Endothelial cell of umbilical vein (primary cell): ENCODE data around the gene ANGPTL5. TPM values are rescaled to one million over a fixed set of nuclear protein-coding genes. Genes with fewer than 3 reads are reported as not detected.

Experiments used
- BruUV-seq: library from RNA; stranded (reverse); fragments of 400-500 nt; replicated peaks from 2 replicates; lab custom pipeline; 2021; lab: Mats Ljungman, UMichigan
- CTCF ChIA-PET: fragments of 300-600, 350-600 bp; sonication (Branson Sonifier 250); formaldehyde crosslinking; loops from one replicate; lab custom pipeline; 2021; ENCODE audit warnings: antibody characterized with exemption, inconsistent platforms; lab: Charles Lee
- POLR2A ChIA-PET: fragments of 300-600, 350-600 bp; sonication (Branson Sonifier 250); formaldehyde crosslinking; loops from one replicate; lab custom pipeline; 2021; ENCODE audit warnings: antibody characterized with exemption, inconsistent platforms; lab: Charles Lee
- DNase-seq: peaks from one replicate; pipeline ENCODE4 v3.0.0-alpha.2; 2011; ENCODE audit warnings: low read depth, low spot score
- FAIRE-seq: peaks from 2 replicates; lab custom pipeline; 2011; peaks lifted over from hg19 to GRCh38; lab: Jason Lieb, UNC
- H2AFZ ChIP-seq: 2 replicates; pipeline ENCODE4 v1.6.0; 2012; ENCODE audit warnings: low read depth, low read length, control low read depth, inconsistent platforms
- H3K27ac ChIP-seq: 2 replicates; pipeline ENCODE4 v1.5.1; 2011; ENCODE audit warnings: low read depth, mild to moderate bottlenecking, control low read depth, low read length, moderate library complexity; ENCODE audit not compliant: insufficient read depth
- H3K27me3 ChIP-seq, 2 experiments: 2 replicates each; pipeline versions ENCODE4 v1.6.0 to v1.6.1; 2011; ENCODE audit warnings: low read length in 2 of 2, mixed read lengths in 1 of 2; ENCODE audit not compliant: control insufficient read depth in 2 of 2, insufficient read depth in 2 of 2
- H3K36me3 ChIP-seq, 2 experiments: 2 replicates in 1 of 2; 3 replicates in 1 of 2; pipeline ENCODE4 v1.5.1; 2011; ENCODE audit warnings: low read length in 2 of 2, mild to moderate bottlenecking in 1 of 2, moderate library complexity in 1 of 2; ENCODE audit not compliant: control insufficient read depth in 2 of 2, insufficient read depth in 2 of 2; ENCODE audit errors: extremely low read depth in 1 of 2
- H3K4me1 ChIP-seq: 3 replicates; pipeline ENCODE4 v1.5.1; 2011; ENCODE audit warnings: mild to moderate bottlenecking, low read length; ENCODE audit not compliant: control insufficient read depth, insufficient read depth; ENCODE audit errors: extremely low read depth
- H3K4me2 ChIP-seq: 2 replicates; pipeline ENCODE4 v1.6.1; 2011; ENCODE audit warnings: low read length, control low read depth, mixed read lengths; ENCODE audit not compliant: insufficient read depth
- H3K4me3 ChIP-seq, 3 experiments: fragments of 200-600 bp in 1 of 3; sonication (generic), shearing (Covaris generic) in 1 of 3; replicated peaks in 1 of 3; 2 replicates each; pipeline ENCODE4 v1.5.1; 2011 to 2016; ENCODE audit warnings: control low read depth in 3 of 3, low read length in 3 of 3, mild to moderate bottlenecking in 2 of 3, inconsistent platforms in 1 of 3, low read depth in 1 of 3, moderate library complexity in 1 of 3; ENCODE audit not compliant: insufficient read depth in 1 of 3
- H3K79me2 ChIP-seq: 2 replicates; pipeline ENCODE4 v1.6.0; 2012; ENCODE audit warnings: low read length, inconsistent platforms; ENCODE audit not compliant: control insufficient read depth, insufficient read depth
- H3K9ac ChIP-seq: replicated peaks from 2 replicates; pipeline ENCODE3; 2011; ENCODE audit warnings: low read length, control low read depth; ENCODE audit not compliant: insufficient read depth; ENCODE audit errors: extremely low read depth
- H3K9me1 ChIP-seq: replicated peaks from 3 replicates; pipeline ENCODE4 v1.6.0; 2011; ENCODE audit warnings: mild to moderate bottlenecking, low read length; ENCODE audit not compliant: control insufficient read depth, insufficient read depth; ENCODE audit errors: extremely low read depth
- H3K9me3 ChIP-seq: replicated peaks from 2 replicates; pipeline ENCODE4 v1.5.1; 2012; ENCODE audit warnings: low read length, inconsistent platforms; ENCODE audit not compliant: control insufficient read depth, insufficient read depth
- H4K20me1 ChIP-seq: replicated peaks from 2 replicates; pipeline ENCODE3; 2011; ENCODE audit warnings: mild to moderate bottlenecking, low read length; ENCODE audit not compliant: control insufficient read depth, insufficient read depth; ENCODE audit errors: extremely low read depth
- EZH2 ChIP-seq: IDR thresholded peaks from 2 replicates; pipeline ENCODE4 v1.6.1; 2012; ENCODE audit warnings: borderline replicate concordance, low read depth, mild to moderate bottlenecking, moderate library complexity, low read length, inconsistent platforms; ENCODE audit not compliant: severe bottlenecking
- FOS ChIP-seq: IDR thresholded peaks from 2 replicates; pipeline ENCODE4 v1.6.1; 2011; ENCODE audit warnings: mild to moderate bottlenecking, low read length, moderate library complexity, borderline replicate concordance; ENCODE audit not compliant: insufficient read depth
- GATA2 ChIP-seq: IDR thresholded peaks from 2 replicates; pipeline ENCODE4 v1.7.0; 2011; ENCODE audit warnings: low read depth, mild to moderate bottlenecking, moderate library complexity, mixed read lengths, low read length; ENCODE audit not compliant: insufficient read length, insufficient read depth
- JUN ChIP-seq: IDR thresholded peaks from 2 replicates; pipeline ENCODE4 v1.6.1; 2011; ENCODE audit warnings: borderline replicate concordance, low read depth; ENCODE audit not compliant: insufficient read length, insufficient read depth
- MAX ChIP-seq: IDR thresholded peaks from 2 replicates; pipeline ENCODE4 v1.6.1; 2011; ENCODE audit not compliant: insufficient read depth, insufficient read length
- MYC ChIP-seq: IDR thresholded peaks from one replicate; pipeline ENCODE4 v1.6.1; 2011; ENCODE audit warnings: mild to moderate bottlenecking, low read depth, low read length
- POLR2A ChIP-seq: IDR thresholded peaks from 2 replicates; pipeline ENCODE4 v1.6.1; 2012; ENCODE audit warnings: low read depth, mild to moderate bottlenecking, control low read depth, low read length
- POLR2AphosphoS5 ChIP-seq: IDR thresholded peaks from 2 replicates; pipeline ENCODE4 v1.6.1; 2012; ENCODE audit warnings: low read depth, mild to moderate bottlenecking, control low read depth, low read length, moderate library complexity; ENCODE audit not compliant: insufficient read depth
- dilution Hi-C: fragments of 300-500 bp; cut with MboI; formaldehyde crosslinking; loops from one replicate; pipeline ENCODE4 v1.15.0; 2019; ENCODE audit warnings: low sequenced_read_pairs; ENCODE audit not compliant: extremely low pct_ligation_motif_present
- intact Hi-C: fragments of 100-400 bp; cut with micrococcal nuclease; formaldehyde crosslinking; loops from one replicate; pipeline ENCODE4 v1.10.0; 2022
- polyA plus RNA-seq, 4 experiments: library from polyadenylated mRNA; depleted of rRNA in 3 of 4; stranded (reverse) in 3 of 4; unstranded in 1 of 4; fragments of >200 nt; gene quantifications; 2 replicates each; pipeline versions ENCODE4 v1.2.1 to v1.2.3, GENCODE V29; 2011 to 2012; ENCODE audit warnings: missing spikeins in 1 of 4
- total RNA-seq: library from RNA; stranded (reverse); gene quantifications from 2 replicates; pipeline ENCODE4 v1.2.3, GENCODE V29; 2021
- TF ChIP-seq, protein P1 (sequence below), 2 donors: IDR thresholded peaks; 1 replicate in 1 of 2; 2 replicates in 1 of 2; pipeline ENCODE4 v1.5.1; 2011; ENCODE audit warnings: low read length in 2 of 2, mild to moderate bottlenecking in 2 of 2, moderate library complexity in 2 of 2, control low read depth in 1 of 2, inconsistent platforms in 1 of 2, low read depth in 1 of 2; ENCODE audit not compliant: insufficient read depth in 1 of 2; ENCODE audit errors: extremely low read depth in 1 of 2

Gene ANGPTL5
- total and polyA plus RNA-seq, 2 donors (not counting 3 experiments of a cell fraction or from before 2014, with no cell fraction given) = 0.12 TPM; not detected in 1

DNA sequence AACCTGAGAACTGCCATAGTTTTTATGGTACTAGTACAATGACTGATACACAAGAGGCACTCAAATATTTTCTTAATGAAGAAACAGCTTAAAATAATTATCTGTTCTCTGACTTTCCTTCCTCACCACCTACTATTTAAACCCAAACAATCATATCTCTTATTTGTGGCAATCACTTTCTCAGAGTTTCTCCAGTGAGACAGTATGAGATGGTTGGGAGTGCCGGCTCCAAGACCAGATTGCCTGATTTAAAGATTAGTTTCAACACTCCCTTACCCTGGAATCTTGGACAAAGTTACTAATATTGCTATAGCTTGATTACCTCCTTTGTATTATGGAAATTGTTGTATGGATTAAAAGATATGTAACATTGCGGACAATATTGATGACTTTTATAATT is 7.2 kb downstream of the ANGPTL5 start:
- POLR2A ChIA-PET = no interaction called here
- BruUV-seq = no TSS peak

More for the DNA sequence above, 7.2 kb downstream of the ANGPTL5 start:
- Histone ChIP-seq H2AFZ (peak overlapping the region; percentile 59), H3K27ac (no peak overlapping the region), H3K9me1 (no peaks in the 10 kb centered on the region), H3K4me3 (no peak overlapping the region), H3K4me1 (peaks cover 25% of the 10 kb centered on the region), H3K9me3 (no peaks in the 10 kb centered on the region), H3K9ac (no peak overlapping the region), H3K27me3 (no peaks in the 10 kb centered on the region), H3K4me2 (no peak overlapping the region), H4K20me1 (no peaks in the 10 kb centered on the region), H3K36me3 (no peaks in the 10 kb centered on the region), H3K79me2 (no peaks in the 10 kb centered on the region)
- FAIRE-seq (no peak), DNase-seq (no peak)
- TF ChIP-seq MYC (no peak), GATA2 (no peak), JUN (no peak), EZH2 (no peak), FOS (no peak), POLR2A (no peak), POLR2AphosphoS5 (no peak), MAX (no peak)
- TF ChIP-seq, protein P1, sequence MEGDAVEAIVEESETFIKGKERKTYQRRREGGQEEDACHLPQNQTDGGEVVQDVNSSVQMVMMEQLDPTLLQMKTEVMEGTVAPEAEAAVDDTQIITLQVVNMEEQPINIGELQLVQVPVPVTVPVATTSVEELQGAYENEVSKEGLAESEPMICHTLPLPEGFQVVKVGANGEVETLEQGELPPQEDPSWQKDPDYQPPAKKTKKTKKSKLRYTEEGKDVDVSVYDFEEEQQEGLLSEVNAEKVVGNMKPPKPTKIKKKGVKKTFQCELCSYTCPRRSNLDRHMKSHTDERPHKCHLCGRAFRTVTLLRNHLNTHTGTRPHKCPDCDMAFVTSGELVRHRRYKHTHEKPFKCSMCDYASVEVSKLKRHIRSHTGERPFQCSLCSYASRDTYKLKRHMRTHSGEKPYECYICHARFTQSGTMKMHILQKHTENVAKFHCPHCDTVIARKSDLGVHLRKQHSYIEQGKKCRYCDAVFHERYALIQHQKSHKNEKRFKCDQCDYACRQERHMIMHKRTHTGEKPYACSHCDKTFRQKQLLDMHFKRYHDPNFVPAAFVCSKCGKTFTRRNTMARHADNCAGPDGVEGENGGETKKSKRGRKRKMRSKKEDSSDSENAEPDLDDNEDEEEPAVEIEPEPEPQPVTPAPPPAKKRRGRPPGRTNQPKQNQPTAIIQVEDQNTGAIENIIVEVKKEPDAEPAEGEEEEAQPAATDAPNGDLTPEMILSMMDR (IDR thresholded peaks at IDR 0.05; ENCODE audit: extremely low read depth in 1 of 2, insufficient read depth in 1 of 2, low read depth in 1 of 2, low read length in 2 of 2) = no peak
- CTCF ChIA-PET = interaction anchor here (0.6 to 1.1 kb wide), 3 partner anchors 46 to 635 kb away, joined by 3 to 5 read pairs (median 3); no protein-coding TSS in a partner anchor
- dilution Hi-C loops = no loop called here
- intact Hi-C loops = no loop called here
